ENCODE results near the gene TNFAIP2.
"Not testable (repeated sequence)": the region's sequence is repeated elsewhere in the genome, so short reads cannot be mapped to it uniquely, and the experiment has no call there.

TNFAIP2 gene

GRCh38 chr14:103115845-103116572, 7.3 kb upstream of the TNFAIP2 start:
- H3K36me3 ChIP-seq (ENCODE audit: control insufficient read depth, insufficient read depth, low read length), result no peaks in the 10 kb centered on the region
- no peaks in the 10 kb centered on the region for H3K9me3 ChIP-seq (ENCODE audit: control insufficient read depth, low read length)
- H3K27me3 ChIP-seq (ENCODE audit: control insufficient read depth, insufficient read depth, low read length), result no peaks in the 10 kb centered on the region
- H3K9ac ChIP-seq, result no peak overlapping the region
- no peak overlapping the region for H3K4me2 ChIP-seq (ENCODE audit: low read length)
- peaks cover 17% of the 10 kb centered on the region for H3K4me1 ChIP-seq
- H2AFZ ChIP-seq, result no peak overlapping the region
- H3K4me3 ChIP-seq (ENCODE audit: low read depth, low read length), result no peak overlapping the region
- H3K79me2 ChIP-seq, result no peaks in the 10 kb centered on the region
- H3K27ac ChIP-seq, result no peak overlapping the region
- TF ChIP-seq CTCF (IDR thresholded peaks at IDR 0.05), result no peak

- no peaks in the 10 kb centered on the region for H3K79me2 ChIP-seq
- H3K9ac ChIP-seq, result no peak overlapping the region
- H3K9me3 ChIP-seq (ENCODE audit: control insufficient read depth, low read length), result no peaks in the 10 kb centered on the region
- H3K27me3 ChIP-seq (ENCODE audit: control insufficient read depth, insufficient read depth, low read length), result no peaks in the 10 kb centered on the region
- H3K36me3 ChIP-seq (ENCODE audit: control insufficient read depth, insufficient read depth, low read length), result no peaks in the 10 kb centered on the region
- no peak overlapping the region for H2AFZ ChIP-seq
- TF ChIP-seq CTCF (IDR thresholded peaks at IDR 0.05), result no peak
- H3K4me3 ChIP-seq (ENCODE audit: low read depth, low read length), result no peak overlapping the region
- H3K27ac ChIP-seq, result no peak overlapping the region
- no peak overlapping the region for H3K4me2 ChIP-seq (ENCODE audit: low read length)
- peaks cover 17% of the 10 kb centered on the region for H3K4me1 ChIP-seq
These were observed 6.6 kb upstream of the TNFAIP2 start for GRCh38 chr14:103116636-103117035.

- H3K4me2 ChIP-seq (ENCODE audit: low read length); H3K36me3 ChIP-seq (ENCODE audit: control insufficient read depth, insufficient read depth, low read length); H2AFZ ChIP-seq; H3K9me3 ChIP-seq (ENCODE audit: control insufficient read depth, low read length); H3K9ac ChIP-seq; H3K4me3 ChIP-seq (ENCODE audit: low read depth, low read length); H3K79me2 ChIP-seq; H3K27me3 ChIP-seq (ENCODE audit: control insufficient read depth, insufficient read depth, low read length); H3K27ac ChIP-seq: not testable (repeated sequence)
- peaks cover 14% of the 10 kb centered on the region for H3K4me1 ChIP-seq
These were observed 5.8 kb upstream of the TNFAIP2 start for GRCh38 chr14:103117499-103117898.

GRCh38 chr14:103118018-103118662, 5.1 kb upstream of the TNFAIP2 start:
- no peaks in the 10 kb centered on the region for H3K79me2 ChIP-seq
- H3K4me1 ChIP-seq, result peaks cover 17% of the 10 kb centered on the region
- H3K9me3 ChIP-seq (ENCODE audit: control insufficient read depth, low read length), result no peaks in the 10 kb centered on the region
- H2AFZ ChIP-seq, result no peak overlapping the region
- H3K27ac ChIP-seq, result peak overlapping the region; percentile 55
- no peaks in the 10 kb centered on the region for H3K27me3 ChIP-seq (ENCODE audit: control insufficient read depth, insufficient read depth, low read length)
- no peaks in the 10 kb centered on the region for H3K36me3 ChIP-seq (ENCODE audit: control insufficient read depth, insufficient read depth, low read length)
- H3K4me2 ChIP-seq (ENCODE audit: low read length), result no peak overlapping the region
- TF ChIP-seq CTCF (IDR thresholded peaks at IDR 0.05), result no peak
- H3K4me3 ChIP-seq (ENCODE audit: low read depth, low read length), result no peak overlapping the region
- H3K9ac ChIP-seq, result no peak overlapping the region

- Histone ChIP-seq H3K4me2 (ENCODE audit: low read length) (no peak overlapping the region), H3K79me2 (no peaks in the 10 kb centered on the region), H3K4me1 (peaks cover 17% of the 10 kb centered on the region), H3K9me3 (ENCODE audit: control insufficient read depth, low read length) (no peaks in the 10 kb centered on the region), H3K27ac (peak overlapping the region; percentile 55), H3K4me3 (ENCODE audit: low read depth, low read length) (no peak overlapping the region), H3K27me3 (ENCODE audit: control insufficient read depth, insufficient read depth, low read length) (no peaks in the 10 kb centered on the region), H3K36me3 (ENCODE audit: control insufficient read depth, insufficient read depth, low read length) (no peaks in the 10 kb centered on the region), H3K9ac (no peak overlapping the region), H2AFZ (no peak overlapping the region)
- TF ChIP-seq CTCF (IDR thresholded peaks at IDR 0.05), result no peak
These were observed 4.4 kb upstream of the TNFAIP2 start for GRCh38 chr14:103118663-103119404.

- not testable (repeated sequence) for H3K9me3 ChIP-seq (ENCODE audit: control insufficient read depth, low read length); H3K4me3 ChIP-seq (ENCODE audit: low read depth, low read length); H3K4me2 ChIP-seq (ENCODE audit: low read length); H3K27ac ChIP-seq; H3K36me3 ChIP-seq (ENCODE audit: control insufficient read depth, insufficient read depth, low read length); H2AFZ ChIP-seq; H3K9ac ChIP-seq; H3K27me3 ChIP-seq (ENCODE audit: control insufficient read depth, insufficient read depth, low read length); H3K79me2 ChIP-seq
- H3K4me1 ChIP-seq, result peaks cover 20% of the 10 kb centered on the region
These were observed 3.7 kb upstream of the TNFAIP2 start for GRCh38 chr14:103119527-103119926.

Data from parathyroid adenoma (tissue), 2 donors.